Measurements from ENCODE around the gene MUC22.

DNA sequence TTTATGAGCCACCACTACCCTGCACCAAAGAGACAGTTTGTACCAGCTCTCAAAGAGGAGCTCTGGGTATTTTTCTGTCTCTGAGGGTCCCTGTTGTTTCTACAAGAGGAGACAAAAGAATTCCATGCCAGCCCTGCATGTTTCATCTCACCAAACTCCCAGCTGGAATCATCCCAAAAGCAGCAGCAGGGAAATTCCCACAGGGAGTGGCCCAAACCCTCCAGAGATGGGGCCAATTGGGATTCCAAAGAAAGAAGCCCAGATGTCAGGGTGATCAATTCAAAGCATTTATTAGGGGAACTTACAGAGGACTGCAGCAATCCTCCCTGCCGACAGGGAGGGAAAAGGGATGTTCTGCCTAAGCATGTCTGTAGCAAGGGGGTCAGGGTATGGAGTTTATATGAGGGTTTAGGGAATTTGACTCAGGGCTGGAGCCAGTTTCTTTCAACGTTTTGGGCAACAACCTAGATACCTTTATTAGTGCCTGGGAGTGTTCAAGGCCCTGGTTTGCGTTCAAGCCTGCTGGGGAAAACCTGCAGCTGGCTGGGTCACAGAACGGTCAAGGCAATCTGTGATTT, 47.2 kb downstream of the MUC22 start:
- TF ChIP-seq, protein P1, sequence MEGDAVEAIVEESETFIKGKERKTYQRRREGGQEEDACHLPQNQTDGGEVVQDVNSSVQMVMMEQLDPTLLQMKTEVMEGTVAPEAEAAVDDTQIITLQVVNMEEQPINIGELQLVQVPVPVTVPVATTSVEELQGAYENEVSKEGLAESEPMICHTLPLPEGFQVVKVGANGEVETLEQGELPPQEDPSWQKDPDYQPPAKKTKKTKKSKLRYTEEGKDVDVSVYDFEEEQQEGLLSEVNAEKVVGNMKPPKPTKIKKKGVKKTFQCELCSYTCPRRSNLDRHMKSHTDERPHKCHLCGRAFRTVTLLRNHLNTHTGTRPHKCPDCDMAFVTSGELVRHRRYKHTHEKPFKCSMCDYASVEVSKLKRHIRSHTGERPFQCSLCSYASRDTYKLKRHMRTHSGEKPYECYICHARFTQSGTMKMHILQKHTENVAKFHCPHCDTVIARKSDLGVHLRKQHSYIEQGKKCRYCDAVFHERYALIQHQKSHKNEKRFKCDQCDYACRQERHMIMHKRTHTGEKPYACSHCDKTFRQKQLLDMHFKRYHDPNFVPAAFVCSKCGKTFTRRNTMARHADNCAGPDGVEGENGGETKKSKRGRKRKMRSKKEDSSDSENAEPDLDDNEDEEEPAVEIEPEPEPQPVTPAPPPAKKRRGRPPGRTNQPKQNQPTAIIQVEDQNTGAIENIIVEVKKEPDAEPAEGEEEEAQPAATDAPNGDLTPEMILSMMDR (IDR thresholded peaks at IDR 0.05): no peak
- TF ChIP-seq POLR2A (IDR thresholded peaks at IDR 0.05): no peak
